ENCODE data around the gene NT5DC4. TPM values are rescaled to one million over a fixed set of nuclear protein-coding genes. Genes with fewer than 3 reads are reported as not detected.

Gene NT5DC4
- polyA plus RNA-seq, 1 of the 3 experiments (the other 2 are of a cell fraction): not detected

- CTCF ChIA-PET: no interaction called here
- TF ChIP-seq PBX3 (IDR thresholded peaks at IDR 0.05): no peak
- no peak for TF ChIP-seq NRF1 (IDR thresholded peaks at IDR 0.05; ENCODE audit: low read depth, low read length)
- POLR2A ChIA-PET: no interaction called here
- Histone ChIP-seq H3K27me3 (ENCODE audit: insufficient read depth) (no peaks in the 10 kb centered on the region), H3K4me1 (ENCODE audit: control insufficient read depth in 1 of 2, insufficient read depth in 2 of 2, low read depth in 1 of 2, low read length in 1 of 2) (no peaks in the 10 kb centered on the region), H3K9ac (no peak overlapping the region), H3F3A (replicated peaks; ENCODE audit: insufficient read depth) (peaks cover 5% of the 10 kb centered on the region), H4K20me1 (ENCODE audit: insufficient read depth) (no peaks in the 10 kb centered on the region), H3K4me2 (no peak overlapping the region), H3K36me3 (replicated peaks in 1 of 2; ENCODE audit: control insufficient read depth in 1 of 2, insufficient read depth in 2 of 2, low read length in 1 of 2) (no peaks in the 10 kb centered on the region), H3K9me3 (no peaks in the 10 kb centered on the region), H3K4me3 (ENCODE audit: low read depth in 2 of 2, low read length in 1 of 2) (no peak overlapping the region), H3K9me2 (no peaks in the 10 kb centered on the region), H3K79me2 (ENCODE audit: insufficient read depth) (no peaks in the 10 kb centered on the region), H2AFZ (ENCODE audit: low read depth) (no peak overlapping the region), H3K27ac (ENCODE audit: low read depth in 2 of 2, low read length in 1 of 2) (no peak overlapping the region)
- DNase-seq: no peak
- 100% methylated on average over 1 of the region's 1 CpG for WGBS (ENCODE audit: low lambda C conversion rate)
Measured at GRCh38 chr2:112673008-112673407, 47.8 kb upstream of the NT5DC4 start.

- Histone ChIP-seq H3K9ac (no peak overlapping the region), H3K4me1 (ENCODE audit: control insufficient read depth in 1 of 2, insufficient read depth in 2 of 2, low read depth in 1 of 2, low read length in 1 of 2) (no peaks in the 10 kb centered on the region), H3K36me3 (replicated peaks in 1 of 2; ENCODE audit: control insufficient read depth in 1 of 2, insufficient read depth in 2 of 2, low read length in 1 of 2) (no peaks in the 10 kb centered on the region), H3K4me3 (ENCODE audit: low read depth in 2 of 2, low read length in 1 of 2) (no peak overlapping the region), H3F3A (replicated peaks; ENCODE audit: insufficient read depth) (no peaks in the 10 kb centered on the region), H3K4me2 (no peak overlapping the region), H3K9me3 (no peaks in the 10 kb centered on the region), H3K27ac (ENCODE audit: low read depth in 2 of 2, low read length in 1 of 2) (no peak overlapping the region), H2AFZ (ENCODE audit: low read depth) (no peak overlapping the region), H3K27me3 (ENCODE audit: insufficient read depth) (no peaks in the 10 kb centered on the region), H3K79me2 (ENCODE audit: insufficient read depth) (no peaks in the 10 kb centered on the region), H4K20me1 (ENCODE audit: insufficient read depth) (no peaks in the 10 kb centered on the region), H3K9me2 (no peaks in the 10 kb centered on the region)
- POLR2A ChIA-PET: no interaction called here
- 95% methylated on average over 12 of the region's 12 CpGs for WGBS (ENCODE audit: low lambda C conversion rate)
- no peak for DNase-seq
- TF ChIP-seq NRF1 (IDR thresholded peaks at IDR 0.05; ENCODE audit: low read depth, low read length): no peak
- TF ChIP-seq CHD2 (IDR thresholded peaks at IDR 0.05; ENCODE audit: low read length, partially characterized antibody): no peak
- no peak for TF ChIP-seq FOSL2 (IDR thresholded peaks at IDR 0.05; ENCODE audit: borderline replicate concordance, low read depth)
- no peak for TF ChIP-seq RAD21 (IDR thresholded peaks at IDR 0.05; ENCODE audit: low read length)
- no peak for TF ChIP-seq RFX5 (IDR thresholded peaks at IDR 0.05; ENCODE audit: low read length)
- TF ChIP-seq TEAD4 (IDR thresholded peaks at IDR 0.05; ENCODE audit: borderline replicate concordance, insufficient read depth): no peak
- no peak for TF ChIP-seq ELF1 (IDR thresholded peaks at IDR 0.05)
- no peak for TF ChIP-seq ZBTB33 (IDR thresholded peaks at IDR 0.05; ENCODE audit: borderline replicate concordance, low read depth)
- no peak for TF ChIP-seq TCF12 (IDR thresholded peaks at IDR 0.05)
- TF ChIP-seq FOXM1 (IDR thresholded peaks at IDR 0.05; ENCODE audit: low read depth): no peak
- TF ChIP-seq MEF2A (IDR thresholded peaks at IDR 0.05; ENCODE audit: borderline replicate concordance, low read depth): no peak
- TF ChIP-seq GABPA (IDR thresholded peaks at IDR 0.05; ENCODE audit: low read depth): no peak
- no peak for TF ChIP-seq NFIC (IDR thresholded peaks at IDR 0.05; ENCODE audit: borderline replicate concordance)
- TF ChIP-seq EZH2phosphoT487 (IDR thresholded peaks at IDR 0.05; ENCODE audit: borderline replicate concordance, low read depth): no peak
- no peak for TF ChIP-seq REST (IDR thresholded peaks at IDR 0.05; ENCODE audit: low read depth, low read length)
- no peak for TF ChIP-seq RCOR1 (IDR thresholded peaks at IDR 0.05; ENCODE audit: low read length)
- TF ChIP-seq FOXJ3 (CRISPR knock-in tag; IDR thresholded peaks at IDR 0.05): no peak
- no peak for TF ChIP-seq MAX (IDR thresholded peaks at IDR 0.05; ENCODE audit: low read depth)
- TF ChIP-seq MXI1 (IDR thresholded peaks at IDR 0.05; ENCODE audit: low read depth, low read length): no peak
- TF ChIP-seq SMC3 (IDR thresholded peaks at IDR 0.05; ENCODE audit: low read depth, low read length): no peak
- CTCF ChIA-PET: interaction anchor here (0.5 kb wide), 1 partner anchor 79 kb away, joined by 3 read pairs; no protein-coding TSS in a partner anchor
Measured at GRCh38 chr2:112674229-112674628, 46.6 kb upstream of the NT5DC4 start.
